GM21381 (cell line): Measurements from ENCODE around the gene ACO2.
"Not testable (repeated sequence)": the region's sequence is repeated elsewhere in the genome, so short reads cannot be mapped to it uniquely, and the experiment has no call there.

Experiments used
- ATAC-seq: cut with Tn5 transposase; IDR thresholded peaks from one replicate; pipeline ENCODE4 v1.9.1; 2021; ENCODE audit warnings: mild to moderate bottlenecking, moderate library complexity; ENCODE audit not compliant: unreplicated experiment

Gene ACO2

GRCh38 chr22:41564563-41564962 lies 95.6 kb downstream of the ACO2 start:
- no peak for ATAC-seq

- no peak for ATAC-seq
These were observed 96.6 kb downstream of the ACO2 start for GRCh38 chr22:41565403-41566054.

- ATAC-seq = no peak
These were observed 98.5 kb downstream of the ACO2 start for GRCh38 chr22:41567512-41567768.

- ATAC-seq = no peak
These were observed 99.9 kb downstream of the ACO2 start for GRCh38 chr22:41568811-41569210.

GRCh38 chr22:41570221-41570620 lies 101.3 kb downstream of the ACO2 start:
- no peak for ATAC-seq

GRCh38 chr22:41571786-41572185 lies 102.9 kb downstream of the ACO2 start:
- no peak for ATAC-seq

GRCh38 chr22:41572305-41572704 lies 103.4 kb downstream of the ACO2 start:
- not testable (repeated sequence) for ATAC-seq

GRCh38 chr22:41573677-41574076 lies 104.8 kb downstream of the ACO2 start:
- ATAC-seq = no peak

GRCh38 chr22:41574847-41575381 lies 106.0 kb downstream of the ACO2 start:
- ATAC-seq = no peak

GRCh38 chr22:41575533-41575932 lies 106.6 kb downstream of the ACO2 start:
- ATAC-seq = no peak

GRCh38 chr22:41576877-41577276 lies 108.0 kb downstream of the ACO2 start:
- no peak for ATAC-seq

- ATAC-seq = no peak
These were observed 109.2 kb downstream of the ACO2 start for GRCh38 chr22:41578114-41578513.
